B cell (primary cell): ENCODE results near the gene PHF19. TPM values are rescaled to one million over a fixed set of nuclear protein-coding genes. Genes with fewer than 3 reads are reported as not detected.

Experiments used
- ATAC-seq: fragments of 200-7000 bp; cut with Tn5 transposase; one replicate; pipeline ENCODE4 v1.10.0; 2021; ENCODE audit warnings: low read depth, mild to moderate bottlenecking, moderate number of reproducible peaks, moderate library complexity
- CTCF ChIA-PET: fragments of 350-600 bp; sonication (Branson Sonifier 250); formaldehyde crosslinking; loops from one replicate; lab custom pipeline; 2021; ENCODE audit warnings: antibody characterized with exemption, inconsistent platforms; lab: Charles Lee
- POLR2A ChIA-PET: fragments of 350-600 bp; sonication (Branson Sonifier 250); formaldehyde crosslinking; loops from one replicate; lab custom pipeline; 2021; ENCODE audit warnings: antibody characterized with exemption; lab: Charles Lee
- DNase-seq: peaks from one replicate; pipeline ENCODE4 v3.0.0; 2013
- H2AFZ ChIP-seq: 2 replicates; pipeline ENCODE4 v1.6.1; 2012; ENCODE audit warnings: mild to moderate bottlenecking, low read depth, low read length; ENCODE audit not compliant: insufficient read depth, poor library complexity, severe bottlenecking
- H3K27ac ChIP-seq, 2 donors: 1 replicate in 1 of 2; 2 replicates in 1 of 2; pipeline ENCODE4 v1.5.1; 2012 to 2013; ENCODE audit warnings: low read length in 2 of 2, mild to moderate bottlenecking in 2 of 2, moderate library complexity in 1 of 2
- H3K27me3 ChIP-seq, 4 experiments: fragments of 200-600 bp in 1 of 4; sonication (generic) in 1 of 4; replicated peaks in 1 of 4; 1 replicate in 2 of 4; 2 replicates in 2 of 4; pipeline versions ENCODE4 v1.6.1 to v1.7.0; 2013 to 2016; ENCODE audit warnings: low read length in 3 of 4, mild to moderate bottlenecking in 2 of 4, mixed read lengths in 1 of 4, moderate library complexity in 1 of 4; ENCODE audit not compliant: insufficient read depth in 4 of 4, control insufficient read depth in 3 of 4; ENCODE audit errors: control extremely low read depth in 1 of 4
- H3K36me3 ChIP-seq, 2 experiments: replicated peaks in 1 of 2; 1 replicate in 1 of 2; 2 replicates in 1 of 2; pipeline versions ENCODE4 v1.6.1 to v1.7.1; 2013; ENCODE audit warnings: low read length in 1 of 2; ENCODE audit not compliant: insufficient read depth in 2 of 2, control insufficient read depth in 1 of 2; ENCODE audit errors: control extremely low read depth in 1 of 2, extremely low read depth in 1 of 2
- H3K4me1 ChIP-seq, 2 donors: fragments of 200-600 bp in 1 of 2; sonication (generic) in 1 of 2; 1 replicate in 1 of 2; 2 replicates in 1 of 2; pipeline versions ENCODE4 v1.5.1 to v1.6.1; 2013 to 2017; ENCODE audit warnings: low read length in 2 of 2; ENCODE audit not compliant: control insufficient read depth in 2 of 2, insufficient read depth in 2 of 2
- H3K4me2 ChIP-seq: replicated peaks from 2 replicates; pipeline ENCODE3; 2012; ENCODE audit warnings: mild to moderate bottlenecking, low read depth, low read length; ENCODE audit not compliant: poor library complexity, severe bottlenecking
- H3K4me3 ChIP-seq, 5 experiments: fragments of 200-600 bp in 1 of 5; sonication (generic) in 1 of 5; 1 replicate in 3 of 5; 2 replicates in 2 of 5; pipeline versions ENCODE4 v1.5.1 to v1.7.0; 2011 to 2016; ENCODE audit warnings: low read length in 4 of 5, mild to moderate bottlenecking in 4 of 5, low read depth in 2 of 5, control low read depth in 1 of 5, moderate library complexity in 1 of 5; ENCODE audit not compliant: insufficient read depth in 1 of 5; ENCODE audit errors: control extremely low read depth in 1 of 5, extremely low read depth in 1 of 5
- H3K79me2 ChIP-seq: fragments of 200-600 bp; sonication (generic); one replicate; pipeline ENCODE4 v1.6.0; 2016; ENCODE audit warnings: low read length; ENCODE audit not compliant: control insufficient read depth, insufficient read depth
- H3K9ac ChIP-seq: fragments of 200-600 bp; sonication (generic); 2 replicates; pipeline ENCODE4 v1.6.1; 2017; ENCODE audit warnings: mild to moderate bottlenecking, low read length, moderate library complexity
- H3K9me3 ChIP-seq, 3 donors: one replicate each; pipeline versions ENCODE4 v1.6.1 to v1.7.1; 2013; ENCODE audit warnings: low read length in 2 of 3; ENCODE audit not compliant: control insufficient read depth in 2 of 3, insufficient read depth in 1 of 3; ENCODE audit errors: control extremely low read depth in 1 of 3
- H4K20me1 ChIP-seq: 2 replicates; pipeline ENCODE4 v1.6.0; 2012; ENCODE audit warnings: mild to moderate bottlenecking, low read length; ENCODE audit not compliant: insufficient read depth, control insufficient read depth, poor library complexity, severe bottlenecking
- H3K27ac Mint-ChIP-seq: one replicate; pipeline ENCODE4 v1.8.0; 2021; ENCODE audit warnings: mixed read lengths
- H3K27me3 Mint-ChIP-seq: one replicate; pipeline ENCODE4 v1.8.0; 2021; ENCODE audit warnings: mixed read lengths
- H3K4me1 Mint-ChIP-seq: one replicate; pipeline ENCODE4 v1.8.0; 2021; ENCODE audit warnings: mixed read lengths
- H3K4me3 Mint-ChIP-seq: one replicate; pipeline ENCODE4 v1.8.0; 2021; ENCODE audit warnings: mixed read lengths
- H3K9me3 Mint-ChIP-seq: one replicate; pipeline ENCODE4 v1.8.0; 2022; ENCODE audit warnings: mixed read lengths; ENCODE audit not compliant: insufficient read depth
- CTCF ChIP-seq: fragments of 200-600 bp; IDR thresholded peaks from one replicate; pipeline ENCODE4 v1.8.0; 2022; ENCODE audit warnings: antibody characterized with exemption, mild to moderate bottlenecking
- EZH2 ChIP-seq: IDR thresholded peaks from 2 replicates; pipeline ENCODE4 v1.6.1; 2012; ENCODE audit warnings: borderline replicate concordance, low read depth, mild to moderate bottlenecking, moderate library complexity, low read length; ENCODE audit not compliant: insufficient read depth, poor library complexity, severe bottlenecking
- WGBS: methylation state at CpG from one replicate; pipeline ENCODE4 v1.1.5; 2013; ENCODE audit warnings: missing lambda C conversion rate; ENCODE audit not compliant: insufficient coverage; 5-methylcytosine and 5-hydroxymethylcytosine counted together
- intact Hi-C: fragments of 100-400 bp; cut with micrococcal nuclease; formaldehyde crosslinking; loops from one replicate; pipeline ENCODE4 v1.10.0; 2022
- polyA plus RNA-seq: library from polyadenylated mRNA; depleted of rRNA; stranded (reverse); fragments of >200 nt; gene quantifications from 2 replicates; pipeline ENCODE4 v1.2.3, GENCODE V29; 2012
- total RNA-seq, 2 donors: library from RNA; stranded (reverse); fragments of 120-200 nt in 1 of 2; gene quantifications; 1 replicate in 1 of 2; 2 replicates in 1 of 2; pipeline versions ENCODE4 v1.2.3 to v1.2.4, GENCODE V29; 2013 to 2022

The PHF19 gene
- total and polyA plus RNA-seq, 2 donors (not counting 1 experiment from before 2014, with no cell fraction given), result 17.0 to 20.9 TPM

- Histone ChIP-seq H3K9me3 (peaks cover 0 to 9% (median 0%) of the 10 kb centered on the region in 3 donors), H3K27me3 (no peaks in the 10 kb centered on the region), H3K9ac (no peak overlapping the region), H3K36me3 (peaks cover 2 to 23% of the 10 kb centered on the region in 2 experiments), H3K27ac (no peak overlapping the region), H3K4me3 (no peak overlapping the region), H4K20me1 (peaks cover 11% of the 10 kb centered on the region), H3K4me2 (no peak overlapping the region), H3K79me2 (peaks cover 29% of the 10 kb centered on the region), H2AFZ (no peak overlapping the region), H3K4me1 (peaks cover 7 to 11% of the 10 kb centered on the region in 2 donors)
- ATAC-seq (no peak), DNase-seq (no peak)
- H3K27ac Mint-ChIP-seq, result no peak overlapping the region
- H3K4me3 Mint-ChIP-seq, result no peak overlapping the region
- POLR2A ChIA-PET, result no interaction called here
- intact Hi-C loops, result no loop called here
- no peaks in the 10 kb centered on the region for H3K9me3 Mint-ChIP-seq
- TF ChIP-seq CTCF, result no peak
- TF ChIP-seq EZH2, result no peak
- H3K27me3 Mint-ChIP-seq, result no peaks in the 10 kb centered on the region
- peaks cover 22% of the 10 kb centered on the region for H3K4me1 Mint-ChIP-seq
- CTCF ChIA-PET, result no interaction called here
- 100% methylated on average over 1 of the region's 3 CpGs for WGBS
These were observed 39.1 kb downstream of the PHF19 start for GRCh38 chr9:120837921-120838320.

GRCh38 chr9:120833325-120833724 is 43.7 kb downstream of the PHF19 start:
- Histone ChIP-seq H3K27ac (no peak overlapping the region), H3K4me3 (no peak overlapping the region), H3K36me3 (peaks cover 13 to 55% of the 10 kb centered on the region in 2 experiments), H3K27me3 (no peaks in the 10 kb centered on the region), H4K20me1 (peaks cover 5% of the 10 kb centered on the region), H2AFZ (no peak overlapping the region), H3K4me1 (no peaks in the 10 kb centered on the region), H3K9me3 (no peaks in the 10 kb centered on the region), H3K79me2 (peaks cover 4% of the 10 kb centered on the region), H3K4me2 (no peak overlapping the region), H3K9ac (no peak overlapping the region)
- POLR2A ChIA-PET, result no interaction called here
- 100% methylated on average over 3 of the region's 7 CpGs for WGBS
- intact Hi-C loops, result no loop called here
- CTCF ChIA-PET, result interaction anchor here (1.4 kb wide), 1 partner anchor 27 kb away, joined by 3 read pairs; no protein-coding TSS in a partner anchor
- Mint-ChIP-seq H3K27me3 (no peaks in the 10 kb centered on the region), H3K4me1 (no peaks in the 10 kb centered on the region), H3K9me3 (no peaks in the 10 kb centered on the region), H3K4me3 (no peak overlapping the region), H3K27ac (no peak overlapping the region)
- TF ChIP-seq EZH2, result no peak
- no peak for TF ChIP-seq CTCF
- DNase-seq (no peak), ATAC-seq (no peak)
